ENCODE results near the gene DNAAF5.
A peak's percentile ranks its signal among the peaks of the same experiment; 100 is the strongest.

Gene DNAAF5

DNA sequence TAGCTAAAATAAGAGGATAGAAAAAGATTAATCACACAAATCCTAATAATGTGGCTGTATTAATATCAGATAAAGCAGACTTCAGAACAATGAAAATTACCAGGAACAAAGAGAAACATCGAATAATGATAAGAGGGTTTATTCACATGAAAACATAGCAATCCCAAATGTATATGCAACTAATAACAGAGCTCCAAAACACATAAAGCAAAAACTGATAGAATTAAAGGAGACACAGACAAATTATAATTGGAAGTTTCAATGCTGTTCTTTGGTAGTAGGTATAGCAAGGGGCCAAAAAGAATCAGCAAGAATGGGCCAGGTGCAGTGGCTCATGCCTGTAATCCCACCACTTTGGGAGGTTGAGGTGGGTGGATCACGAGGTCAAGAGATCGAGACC is 23.4 kb upstream of the DNAAF5 start:
- no peak for DNase-seq
- intact Hi-C loops (cut with DNase I): no loop called here

DNA sequence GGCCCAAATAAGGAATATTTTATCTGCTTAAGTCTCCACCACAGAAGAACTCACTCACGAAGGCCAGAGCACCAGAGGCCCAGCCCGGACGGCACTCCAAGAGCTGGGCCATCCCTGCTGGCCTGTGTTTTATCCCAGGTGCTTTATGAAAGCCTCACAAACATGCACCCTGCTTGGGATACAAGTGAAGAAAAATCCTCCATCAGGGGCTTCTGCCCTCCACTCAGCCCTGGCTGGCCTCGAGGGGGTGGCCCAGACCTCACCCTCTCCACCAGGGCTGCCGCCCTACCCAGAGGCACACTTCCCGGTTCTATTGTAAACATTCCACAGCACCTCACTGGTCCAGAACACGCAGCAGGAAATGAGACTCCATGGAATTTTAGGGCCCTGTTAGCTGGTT is 19.8 kb upstream of the DNAAF5 start:
- DNase-seq: peak in 2 of 10 donors; percentile 40 to 67
- intact Hi-C loops (cut with DNase I): no loop called here

DNA sequence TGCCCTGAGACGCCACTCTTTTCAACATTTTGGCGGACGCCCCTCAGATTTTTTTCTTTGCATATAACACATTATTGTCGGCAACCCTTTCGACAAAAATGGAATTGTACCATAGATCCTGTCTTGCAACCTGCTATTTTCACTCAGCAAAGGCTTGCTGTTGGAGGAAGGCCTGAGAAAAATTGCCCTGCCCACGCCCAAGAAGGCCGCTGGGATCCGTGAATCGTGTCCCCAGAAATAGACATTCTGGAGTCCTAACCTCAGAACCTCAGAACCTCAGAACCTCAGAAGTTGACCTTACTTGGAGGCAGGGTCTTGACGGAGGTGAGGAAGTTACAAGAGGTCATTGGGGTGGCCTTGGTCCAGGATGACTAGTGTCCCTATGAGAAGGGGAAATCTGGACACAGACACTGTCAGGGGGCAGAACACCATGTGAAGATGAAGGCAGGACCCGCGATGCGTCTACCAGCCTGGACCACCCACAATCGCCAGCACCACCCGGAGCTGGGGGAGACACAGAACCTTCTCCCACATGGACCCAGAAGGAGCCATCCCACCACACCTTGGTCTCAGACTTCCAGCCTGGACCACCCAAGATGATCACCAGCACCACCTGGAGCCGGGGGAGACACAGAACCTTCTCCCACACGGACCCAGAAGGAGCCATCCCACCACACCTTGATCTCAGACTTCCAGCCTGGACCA is 19.1 kb upstream of the DNAAF5 start:
- intact Hi-C loops (cut with DNase I): no loop called here
- DNase-seq: peak in 2 of 10 donors; percentile 73 to 81

DNA sequence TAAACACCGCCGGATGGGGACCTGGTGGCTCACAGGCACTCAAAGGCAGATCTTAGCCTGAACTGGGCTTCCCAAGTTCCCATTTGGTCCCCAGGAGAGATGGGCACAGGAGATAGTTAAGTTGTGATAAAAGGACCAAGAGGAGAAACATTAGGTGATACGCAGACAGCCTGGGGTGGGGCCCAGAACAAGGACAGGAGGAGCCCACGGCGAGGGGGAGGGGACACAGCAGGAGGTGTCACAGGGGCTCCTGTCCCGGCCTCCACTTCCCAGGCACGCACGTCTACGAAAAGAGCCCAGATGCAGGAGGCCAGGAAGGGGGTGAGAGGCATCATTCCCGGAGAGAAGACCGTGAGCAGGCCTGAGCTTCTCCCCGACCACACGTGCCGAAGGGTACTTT is 16.3 kb upstream of the DNAAF5 start:
- intact Hi-C loops (cut with DNase I): no loop called here
- DNase-seq: peak in 2 of 10 donors; percentile 44 to 61

DNA sequence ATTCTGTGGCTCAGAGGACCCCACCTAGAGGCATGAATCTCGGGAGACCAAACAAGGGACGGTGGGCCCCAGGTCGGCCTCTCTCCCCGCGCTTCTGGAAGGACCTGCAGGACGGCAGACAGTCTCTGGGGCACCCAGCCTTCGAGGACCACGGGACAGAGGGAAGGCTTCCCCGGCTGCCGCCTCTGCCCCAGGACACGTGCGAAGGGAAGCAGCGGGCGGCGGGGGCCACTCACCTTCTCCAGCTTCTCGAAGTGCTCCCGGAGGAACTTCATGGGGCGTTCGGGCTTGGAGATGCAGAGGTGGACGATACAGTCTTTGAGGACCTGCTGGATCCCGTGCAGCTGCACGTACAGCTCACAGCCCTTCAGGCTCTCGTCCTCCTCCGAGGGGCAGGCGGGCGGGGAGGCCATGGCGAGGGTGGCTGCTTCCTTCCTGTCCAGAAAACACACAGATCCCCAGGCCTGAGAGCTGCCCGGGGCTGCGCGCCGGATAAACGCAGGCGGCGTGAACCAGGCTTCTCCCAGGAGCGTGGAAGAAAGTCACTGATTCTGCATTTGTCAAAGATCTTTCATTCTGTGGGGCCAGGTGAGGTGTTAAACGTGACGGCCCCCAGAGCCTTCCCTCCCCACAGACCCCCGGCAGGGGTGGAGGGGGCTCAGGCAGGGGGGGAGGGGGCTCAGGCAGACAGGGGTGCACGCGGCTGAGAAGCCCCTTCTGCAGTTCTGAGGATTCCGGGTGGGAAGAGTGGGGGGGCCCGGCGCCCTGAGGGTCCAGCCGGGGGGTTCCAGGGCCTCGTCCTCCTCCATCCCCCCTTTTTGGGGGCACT is 15.2 kb upstream of the DNAAF5 start:
- peak in 2 of 10 donors; percentile 83 to 87 for DNase-seq
- intact Hi-C loops (cut with DNase I): no loop called here

DNA sequence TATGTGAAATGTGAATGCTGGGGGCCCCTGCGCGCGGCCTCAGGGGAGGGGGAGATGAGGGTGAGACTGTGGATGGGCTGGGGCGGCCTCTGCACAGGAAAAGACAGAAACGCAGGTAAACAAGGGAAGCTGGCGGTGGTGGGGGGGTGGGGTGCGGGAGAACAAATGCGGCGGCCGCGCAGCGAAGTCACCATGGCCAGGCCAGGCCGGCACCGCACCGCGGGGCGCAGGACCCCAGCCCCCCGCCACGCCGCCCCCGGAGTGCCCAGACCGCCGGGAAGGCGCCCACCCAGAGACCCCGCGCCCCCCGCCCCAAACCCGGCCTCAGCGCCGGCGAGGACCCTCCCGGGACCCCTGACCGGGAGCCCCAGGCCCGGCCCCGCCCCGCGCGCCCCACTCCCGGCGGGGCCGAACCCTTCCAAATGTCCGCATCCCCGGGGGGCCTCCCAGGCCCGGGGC is 14.5 kb upstream of the DNAAF5 start:
- intact Hi-C loops (cut with DNase I): no loop called here
- peak in 2 of 10 donors; percentile 62 to 70 for DNase-seq

DNA sequence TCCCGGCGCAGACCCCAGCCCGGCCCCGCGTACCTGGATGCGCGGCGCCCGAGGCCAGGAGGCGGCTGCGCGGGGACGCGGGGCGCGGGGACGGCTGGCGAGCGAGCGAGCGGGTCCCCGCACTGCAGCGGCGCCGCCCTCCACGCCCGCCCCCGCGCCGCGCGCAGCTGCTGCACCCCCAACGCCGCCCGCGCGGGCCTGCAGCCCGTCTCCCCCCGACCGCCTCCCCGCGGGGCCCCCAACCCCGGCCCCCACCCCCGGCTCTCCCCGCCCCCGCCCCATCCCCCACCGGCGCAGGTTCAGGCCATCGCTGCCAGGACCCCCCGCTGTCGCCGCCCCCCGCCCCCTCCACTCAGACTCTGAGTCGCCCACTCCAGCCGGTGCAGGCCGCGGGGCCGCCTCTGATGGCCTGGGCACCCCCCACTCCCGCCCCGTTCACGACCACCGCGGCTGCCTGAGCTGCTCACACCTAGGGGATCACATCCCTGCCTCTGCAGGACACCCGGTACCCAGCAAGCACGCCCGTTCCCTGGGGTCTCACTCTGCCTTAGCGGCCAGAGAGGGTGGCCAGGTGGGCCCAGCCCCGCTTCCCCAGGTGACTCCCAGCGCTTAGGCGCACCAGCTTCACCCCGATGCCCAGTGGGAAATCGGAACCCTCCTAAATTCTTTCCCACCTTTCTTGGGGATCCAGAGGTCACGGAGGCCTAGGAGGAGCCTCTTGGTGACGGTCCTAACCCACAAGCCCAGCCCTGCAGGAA is 13.9 kb upstream of the DNAAF5 start:
- peak in 2 of 10 donors; percentile 80 to 88 for DNase-seq

DNA sequence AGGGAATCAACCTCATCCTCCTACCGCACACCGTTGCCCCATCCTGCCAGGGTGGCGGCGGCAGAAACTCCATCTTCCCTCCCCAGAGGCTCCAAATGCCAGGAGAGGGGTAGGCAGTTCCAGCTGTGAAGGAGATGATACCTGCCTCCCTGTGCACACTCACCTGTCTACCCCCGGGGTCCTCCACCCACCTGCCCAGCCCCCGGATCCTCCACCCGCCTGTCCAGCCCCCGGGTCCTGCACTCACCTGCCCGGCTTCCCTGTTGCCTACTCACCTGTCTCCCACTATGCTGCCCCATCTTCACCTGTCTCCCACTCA is 13.4 kb upstream of the DNAAF5 start:
- intact Hi-C loops (cut with DNase I): no loop called here
- peak in 2 of 10 donors; percentile 50 to 67 for DNase-seq

More for the DNA sequence above, 13.9 kb upstream of the DNAAF5 start:
- intact Hi-C loops (cut with DNase I): no loop called here

DNA sequence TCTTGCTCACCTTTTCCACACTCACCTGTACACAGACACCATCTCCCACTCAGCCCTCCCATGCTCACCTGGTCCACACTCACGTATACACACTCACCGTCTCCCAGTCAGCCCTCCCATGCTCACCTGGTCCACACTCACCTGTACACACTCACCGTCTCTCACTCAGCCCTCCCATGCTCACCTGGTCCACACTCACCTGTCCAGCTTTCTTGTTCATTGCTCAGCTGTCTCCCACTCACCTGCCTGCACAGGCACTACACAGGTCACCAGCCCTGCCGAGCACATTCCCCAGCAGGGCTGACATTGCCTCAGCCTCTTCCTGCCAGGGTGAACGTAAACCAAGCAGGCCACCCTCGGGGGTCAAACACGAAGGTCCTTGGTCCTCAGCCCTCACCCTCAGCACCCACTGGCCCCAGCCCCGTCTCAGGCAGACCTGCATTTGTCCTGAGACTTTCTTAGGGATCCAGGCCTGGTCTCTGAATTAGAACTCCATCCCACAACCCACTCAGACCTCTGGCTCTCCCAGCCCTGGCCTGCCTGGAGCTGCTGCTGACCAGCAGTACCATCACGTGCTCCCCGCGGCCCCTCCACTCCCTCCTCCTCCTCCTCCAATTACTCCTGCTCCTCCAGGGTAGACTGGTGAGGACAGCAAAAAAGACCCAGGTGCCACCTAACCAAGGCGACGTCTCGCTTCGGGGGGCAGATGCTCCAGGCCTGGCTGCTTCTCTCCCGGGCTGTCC is 12.8 kb upstream of the DNAAF5 start:
- intact Hi-C loops (cut with DNase I): no loop called here
- DNase-seq: peak in 2 of 10 donors; percentile 39 to 77

DNA sequence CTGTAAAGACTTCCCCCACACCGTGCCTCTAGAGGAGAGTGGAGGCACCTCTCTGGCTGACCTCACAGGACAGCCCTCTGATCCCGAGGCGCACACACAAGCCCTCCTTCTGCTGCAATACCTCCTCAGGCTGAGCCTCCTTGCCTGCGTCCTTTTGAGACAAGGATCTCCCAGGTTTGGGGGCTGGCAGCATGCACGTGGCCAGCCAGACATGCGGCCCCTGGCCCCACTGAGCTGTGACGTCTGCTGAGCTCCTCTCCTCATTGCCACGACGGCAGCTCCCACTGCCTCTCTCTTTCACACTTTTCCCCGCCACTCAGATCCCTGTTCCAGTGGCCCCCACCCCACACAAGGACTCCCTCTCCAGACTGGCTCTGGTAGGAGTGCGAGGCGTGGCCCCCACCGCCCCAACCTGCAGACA is 12.2 kb upstream of the DNAAF5 start:
- peak in 2 of 10 donors; percentile 66 to 70 for DNase-seq
- intact Hi-C loops (cut with DNase I): no loop called here

DNA sequence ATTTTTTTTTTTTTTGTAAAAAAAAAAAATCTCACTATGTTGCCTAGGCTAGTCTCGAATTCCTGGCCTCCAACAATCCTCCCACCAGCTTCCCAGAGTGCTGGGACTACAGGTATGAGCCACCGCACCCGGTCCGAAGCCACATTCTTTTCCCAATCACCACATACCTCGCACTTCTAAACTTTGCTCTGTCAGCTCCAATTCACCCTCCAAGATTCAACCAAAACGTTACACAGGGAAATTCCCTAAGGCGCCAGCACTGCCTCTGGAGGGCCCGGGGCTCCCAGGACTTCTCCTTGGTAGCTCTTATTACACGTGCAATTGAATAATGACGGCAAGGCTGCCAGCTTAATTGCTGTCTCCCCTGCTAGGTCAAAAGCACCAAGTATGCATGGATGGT is 10.3 kb upstream of the DNAAF5 start:
- peak in 1 of 10 donors; percentile 17 for DNase-seq
- intact Hi-C loops (cut with DNase I): no loop called here

DNA sequence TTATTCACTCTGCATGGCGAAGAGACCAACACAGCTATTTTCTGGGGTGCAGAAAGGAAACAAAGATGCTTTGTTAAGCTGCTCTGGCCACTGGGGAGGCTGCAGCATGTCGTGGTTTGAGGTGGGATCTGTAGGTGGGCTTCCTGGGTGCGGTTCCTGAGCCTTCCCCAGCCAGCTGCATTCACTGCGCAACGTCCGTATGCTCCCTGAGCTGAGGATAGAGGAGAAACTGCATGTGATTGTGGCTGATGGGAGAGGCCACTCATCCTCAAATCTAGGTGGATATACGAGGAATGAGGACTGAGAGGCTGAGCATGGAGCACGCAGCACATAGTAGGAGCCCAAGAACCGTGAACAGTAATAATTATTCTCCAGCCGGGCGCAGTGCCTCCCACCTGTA is 9.9 kb upstream of the DNAAF5 start:
- DNase-seq: peak in 1 of 10 donors; percentile 23
- intact Hi-C loops (cut with DNase I): no loop called here

DNA sequence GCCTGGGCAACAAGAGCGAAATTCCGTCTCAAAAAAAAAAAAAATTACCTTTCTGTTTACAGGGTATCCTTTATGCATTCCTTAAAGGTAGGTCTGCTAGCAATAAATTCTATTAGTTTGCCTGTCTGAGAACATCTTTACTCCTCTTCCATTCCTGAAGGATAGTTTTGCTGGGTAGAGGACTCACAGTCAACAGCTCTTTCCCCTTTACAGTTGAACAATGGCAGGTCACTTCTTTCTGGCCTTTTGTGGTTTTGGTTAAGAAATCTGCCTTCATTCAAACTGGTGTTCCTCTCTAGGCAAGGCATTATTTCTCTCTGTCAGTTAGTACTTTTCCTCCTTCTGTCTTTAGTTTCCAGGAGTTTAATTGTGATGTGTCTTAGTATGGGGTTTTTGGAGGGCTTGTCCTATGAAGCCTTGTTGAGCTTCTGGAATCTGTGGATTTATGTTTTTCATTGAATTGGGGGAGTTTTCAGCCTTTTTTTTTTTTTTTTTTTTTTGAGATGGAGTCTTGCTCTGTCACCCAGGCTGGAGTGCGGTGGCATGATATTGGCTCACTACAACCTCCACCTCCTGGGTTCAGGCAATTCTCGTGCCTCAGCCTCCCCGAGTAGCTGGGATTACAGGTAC is 4.8 kb upstream of the DNAAF5 start:
- peak in 2 of 10 donors; percentile 2 to 39 for DNase-seq
- intact Hi-C loops (cut with DNase I): no loop called here

DNA sequence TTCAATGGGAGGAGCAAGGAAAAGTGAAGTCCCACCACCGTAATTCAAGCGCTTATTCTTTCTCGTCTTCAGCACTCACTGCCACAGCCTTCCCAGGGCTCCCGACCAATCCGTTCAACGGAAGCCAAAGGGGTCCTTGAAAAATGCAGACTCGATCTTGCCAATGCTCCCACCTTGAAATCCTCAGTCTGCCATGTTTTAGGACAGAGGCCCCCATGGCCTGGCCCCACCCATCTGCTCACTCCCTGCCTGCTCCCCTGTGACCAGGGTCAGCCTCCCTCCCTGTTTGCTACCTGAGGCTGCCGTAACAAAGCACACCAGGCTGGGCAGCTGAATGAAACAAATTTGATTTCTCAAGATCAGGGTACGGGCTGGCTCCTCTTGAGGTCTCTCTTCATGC is 3.0 kb upstream of the DNAAF5 start:
- peak in 2 of 10 donors; percentile 13 to 55 for DNase-seq
- intact Hi-C loops (cut with DNase I): no loop called here

DNA sequence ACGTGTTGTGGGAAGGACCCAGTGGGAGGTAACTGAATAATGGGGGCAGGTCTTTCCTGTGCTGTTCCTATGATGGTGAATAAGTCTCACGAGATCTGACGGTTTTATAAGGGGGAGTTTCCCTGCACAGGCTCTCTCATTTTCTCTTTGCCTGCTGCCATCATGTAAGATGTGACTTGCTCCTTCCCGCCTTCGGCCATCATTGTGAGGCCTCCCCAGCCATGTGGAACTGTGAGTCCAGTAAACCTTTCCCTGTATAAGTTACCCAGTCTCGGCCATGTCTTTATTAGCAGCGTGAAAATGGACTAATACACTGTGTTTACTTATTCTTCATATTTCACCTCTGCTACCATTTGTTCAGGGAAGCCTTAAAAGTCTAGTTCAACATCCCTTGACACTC is 2.2 kb upstream of the DNAAF5 start:
- intact Hi-C loops (cut with DNase I): no loop called here

DNA sequence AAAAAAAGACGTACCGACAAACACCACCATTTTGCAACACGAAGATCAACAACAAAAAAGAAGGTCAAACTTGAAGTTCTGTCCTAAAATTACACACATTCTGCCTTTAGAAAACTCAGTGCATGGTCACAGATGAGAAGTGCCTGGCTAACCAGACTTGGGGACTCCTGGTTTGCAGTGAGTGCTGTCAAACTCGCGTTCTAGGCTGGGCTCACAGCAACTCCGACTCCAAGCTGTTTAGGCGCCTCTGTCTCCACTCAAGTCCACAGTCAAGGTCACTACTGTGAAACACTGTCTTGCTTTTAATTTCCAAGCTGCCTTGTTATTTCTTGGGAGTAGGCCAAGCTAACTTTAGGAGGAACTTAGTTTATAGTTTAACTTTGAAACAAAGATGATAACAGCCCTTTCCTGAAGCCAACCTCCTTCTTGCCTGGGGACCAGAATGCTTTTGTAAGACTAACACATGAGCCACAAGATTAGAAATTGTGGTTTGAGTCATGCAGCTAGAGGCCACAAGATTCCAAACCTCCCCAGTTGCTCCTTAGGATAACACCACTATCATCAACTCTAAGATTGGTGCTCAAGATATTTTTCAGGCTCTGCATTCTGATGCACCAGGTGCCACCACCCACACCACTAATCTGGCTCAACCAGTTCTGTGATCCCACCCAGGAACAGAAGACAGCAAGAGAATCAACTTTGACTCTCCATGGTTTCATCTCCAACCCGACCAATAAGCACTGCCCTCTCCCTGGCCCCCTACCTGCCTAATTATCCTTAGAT is 1.1 kb upstream of the DNAAF5 start:
- intact Hi-C loops (cut with DNase I): no loop called here
- peak in 1 of 10 donors; percentile 35 for DNase-seq

More for the DNA sequence above, 2.2 kb upstream of the DNAAF5 start:
- DNase-seq: peak in 2 of 10 donors; percentile 21 to 35

DNA sequence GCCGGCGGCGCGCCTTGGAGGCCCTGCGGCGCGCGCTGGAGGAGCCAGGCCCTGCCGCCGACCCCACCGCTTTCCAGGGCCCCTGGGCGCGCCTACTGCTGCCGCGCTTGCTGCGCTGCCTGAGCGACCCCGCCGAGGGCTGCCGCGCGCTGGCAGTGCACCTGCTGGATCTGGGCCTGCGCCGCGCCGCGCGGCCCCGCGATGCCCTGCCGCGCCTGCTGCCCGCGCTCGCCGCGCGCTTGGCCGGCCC is 280 bp downstream of the DNAAF5 start:
- DNase-seq: peak in 1 of 10 donors; percentile 18
- intact Hi-C loops (cut with DNase I): no loop called here

DNA sequence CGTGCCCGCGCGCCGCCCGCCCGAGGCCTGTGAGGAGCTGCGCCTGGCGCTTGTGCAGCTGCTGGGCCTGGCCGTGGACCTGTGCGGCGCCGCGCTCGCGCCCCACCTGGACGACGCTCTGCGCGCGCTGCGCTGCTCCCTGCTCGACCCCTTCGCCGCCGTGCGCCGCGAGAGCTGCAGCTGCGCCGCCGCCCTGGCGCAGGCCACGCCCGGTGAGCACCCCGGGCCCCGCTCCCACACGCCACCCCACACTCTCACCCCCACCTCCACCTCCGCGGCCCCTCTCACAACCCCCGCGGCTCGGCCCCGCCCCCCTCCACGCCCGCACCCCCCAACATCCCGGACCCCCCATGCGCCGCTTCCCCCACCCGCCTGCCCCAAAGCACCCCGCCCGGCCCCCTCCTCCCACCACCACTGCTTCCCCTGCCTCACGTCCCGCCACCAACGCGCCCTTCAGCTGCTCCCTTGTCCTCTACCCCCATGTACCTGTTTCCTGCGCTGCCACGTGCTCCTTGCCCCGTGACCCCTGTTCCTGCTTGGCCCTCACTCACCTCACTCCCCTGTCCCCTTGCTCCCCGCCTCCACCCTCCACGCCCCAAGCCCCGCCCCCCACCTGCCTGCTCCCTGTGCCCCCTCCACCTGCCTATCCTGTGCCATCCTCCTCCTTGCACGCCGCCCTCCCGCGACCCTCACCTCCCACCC is 756 bp downstream of the DNAAF5 start, which contains the start of gene PRKAR1B:
TSS of gene PRKAR1B (minus strand) at position 178 of the 702 bp plus-strand sequence. CDS start 15,776 bp downstream, outside the sequence.
- peak in 2 of 10 donors; percentile 83 to 86 for DNase-seq
- intact Hi-C loops (cut with DNase I): no loop called here

Measured in posterior cingulate gyrus (tissue), 11 donors.